Stomach (tissue), 9 donors: ENCODE data around the gene DNASE2. TPM values are rescaled to one million over a fixed set of nuclear protein-coding genes. Genes with fewer than 3 reads are reported as not detected.
"Not testable (repeated sequence)": the region's sequence is repeated elsewhere in the genome, so short reads cannot be mapped to it uniquely, and the experiment has no call there.

Experiments
- DNase-seq, 2 donors: peaks; one replicate each; pipeline versions ENCODE4 v3.0.0 to v3.0.0-alpha.2; 2013 to 2019
- H3K27ac ChIP-seq, 5 donors: fragments of 200-600 bp in 4 of 5; sonication (generic) in 4 of 5; one replicate each; pipeline ENCODE4 v1.5.1; 2013 to 2019; ENCODE audit warnings: mild to moderate bottlenecking in 1 of 5, moderate library complexity in 1 of 5
- H3K27me3 ChIP-seq, 3 donors: fragments of 200-600 bp; sonication (generic); one replicate each; pipeline ENCODE4 v1.5.1; 2017 to 2019; ENCODE audit warnings: mixed run types in 1 of 3
- H3K36me3 ChIP-seq, 4 donors: fragments of 200-600 bp; sonication (generic); 1 replicate in 3 of 4; 2 replicates in 1 of 4; pipeline ENCODE4 v1.5.1; 2016 to 2019
- H3K4me1 ChIP-seq, 4 donors: fragments of 200-600 bp; sonication (generic); one replicate each; pipeline ENCODE4 v1.5.1; 2016 to 2019
- H3K4me3 ChIP-seq, 4 donors: fragments of 200-600 bp; sonication (generic) in 3 of 4; one replicate each; pipeline ENCODE4 v1.5.1; 2016 to 2019; ENCODE audit warnings: mild to moderate bottlenecking in 1 of 4
- H3K9me3 ChIP-seq, 4 donors: fragments of 200-600 bp; sonication (generic); one replicate each; pipeline ENCODE4 v1.5.1; 2016 to 2019
- CTCF ChIP-seq, 7 experiments: fragments of 450-650 bp in 4 of 7; fragments of 200-600 bp in 3 of 7; sonication (generic) in 3 of 7; IDR thresholded peaks; one replicate each; pipeline ENCODE4 v1.5.1; 2016 to 2019; ENCODE audit warnings: antibody characterized with exemption in 7 of 7, control low read depth in 2 of 7, mild to moderate bottlenecking in 1 of 7
- EP300 ChIP-seq: sonication (generic); formaldehyde crosslinking; IDR thresholded peaks from one replicate; pipeline ENCODE4 v1.6.1; 2017; ENCODE audit warnings: antibody characterized with exemption
- POLR2A ChIP-seq, 4 donors: fragments of 450-650 bp; IDR thresholded peaks; one replicate each; pipeline ENCODE4 v1.6.1; 2016; ENCODE audit warnings: antibody characterized with exemption in 4 of 4, control low read depth in 2 of 4, mild to moderate bottlenecking in 1 of 4, moderate library complexity in 1 of 4
- POLR2AphosphoS5 ChIP-seq, 3 donors: sonication (generic); formaldehyde crosslinking; IDR thresholded peaks; one replicate each; pipeline ENCODE4 v1.6.1; 2016; ENCODE audit warnings: antibody characterized with exemption in 3 of 3
- WGBS, 5 donors: extraction: QIAGEN DNeasy Blood & Tissue Kit in 3 of 5; methylation state at CpG; one replicate each; pipeline versions ENCODE4 v1.1.5 to v1.1.7; 2013 to 2018; 5-methylcytosine and 5-hydroxymethylcytosine counted together
- intact Hi-C: fragments of 100-400 bp; cut with DNase I; formaldehyde crosslinking; loops from one replicate; pipeline ENCODE4 v1.15.1; 2023; ENCODE audit warnings: low total_unique reads
- polyA plus RNA-seq, 3 donors: library from polyadenylated mRNA; stranded (reverse); fragments of 200-250 nt; gene quantifications; one replicate each; pipeline ENCODE4 v1.2.3, GENCODE V29; 2013
- total RNA-seq, 5 donors: library from RNA; depleted of rRNA; stranded (reverse); fragments of >200 nt; gene quantifications; one replicate each; pipeline versions ENCODE4 v1.1.0 to v1.2.3, GENCODE V29; 2014 to 2016
- donor health status: healthy with polysubstance abuse.
- donor health status: Bipolar disorder and iron deficiency.
- donor health status: healthy.

DNASE2 gene
- total and polyA plus RNA-seq, 8 donors: 9.0 to 53.1 (median 25.6) TPM

GRCh38 chr19:12893582-12893981 is 12.3 kb upstream of the DNASE2 start:
- H3K4me1 ChIP-seq: peaks cover 15 to 25% (median 20%) of the 10 kb centered on the region in 4 donors
- H3K27ac ChIP-seq: no peak overlapping the region
- H3K4me3 ChIP-seq: no peak overlapping the region
- H3K27me3 ChIP-seq: no peaks in the 10 kb centered on the region
- intact Hi-C loops: no loop called here
- H3K36me3 ChIP-seq: peaks cover 24 to 57% (median 52%) of the 10 kb centered on the region in 4 donors
- H3K9me3 ChIP-seq: no peaks in the 10 kb centered on the region
- DNase-seq: no peak
- 89 to 100% (median 94%) methylated on average over 3 to 5 of the region's 5 CpGs for whole genome bisulfite sequencing, 5 donors
- TF ChIP-seq EP300 (no peak), POLR2A (IDR thresholded peaks at IDR 0.05) (no peak), POLR2AphosphoS5 (IDR thresholded peaks at IDR 0.05) (no peak), CTCF (IDR thresholded peaks at IDR 0.05) (no peak)

- no peak for TF ChIP-seq EP300
- no peak for TF ChIP-seq POLR2A (IDR thresholded peaks at IDR 0.05)
- TF ChIP-seq POLR2AphosphoS5 (IDR thresholded peaks at IDR 0.05): no peak
- no peak for TF ChIP-seq CTCF (IDR thresholded peaks at IDR 0.05)
- WGBS, 5 donors: 6 to 7% (median 7%) methylated on average over 22 to 26 of the region's 26 CpGs
- Histone ChIP-seq H3K4me1 (peaks cover 15 to 25% (median 20%) of the 10 kb centered on the region in 4 donors), H3K27me3 (no peaks in the 10 kb centered on the region), H3K4me3 (peak overlapping the region; percentile 82 to 99 (median 93)), H3K9me3 (no peaks in the 10 kb centered on the region), H3K36me3 (peaks cover 24 to 37% (median 33%) of the 10 kb centered on the region in 4 donors), H3K27ac (peak overlapping the region in 4 of 5 donors; percentile 85 to 91 (median 87))
- DNase-seq: no peak
- intact Hi-C loops: no loop called here
These were observed 10.3 kb upstream of the DNASE2 start for GRCh38 chr19:12891553-12892021.

GRCh38 chr19:12890787-12891552 is 9.7 kb upstream of the DNASE2 start, which contains the start of gene GCDH:
GCDH (plus strand) TSS chr19:12891160; CDS start chr19:12891305, 145 bp downstream.
- Histone ChIP-seq H3K36me3 (peaks cover 18 to 31% (median 26%) of the 10 kb centered on the region in 4 donors), H3K27me3 (peaks cover 0 to 5% (median 3%) of the 10 kb centered on the region in 3 donors), H3K9me3 (no peaks in the 10 kb centered on the region), H3K4me1 (peaks cover 18 to 28% (median 22%) of the 10 kb centered on the region in 4 donors), H3K4me3 (peak within 1 kb of the TSS; percentile 82 to 99 (median 93)), H3K27ac (peak within 1 kb of the TSS; percentile 78 to 91 (median 86))
- TF ChIP-seq POLR2AphosphoS5 (IDR thresholded peaks at IDR 0.05) (peak; percentile 58 to 95 (median 94)), CTCF (IDR thresholded peaks at IDR 0.05) (peak in 1 of 7 experiments; percentile 8), POLR2A (IDR thresholded peaks at IDR 0.05) (peak in 2 of 4 donors; percentile 73 to 79), EP300 (no peak)
- DNase-seq: peak; percentile 98 to 99
- 0 to 1% (median 0%) methylated on average over 36 to 49 of the region's 49 CpGs for WGBS, 5 donors
- intact Hi-C loops: no loop called here

- DNase-seq, intact Hi-C loops, H3K9me3 ChIP-seq: not testable (repeated sequence)
- peaks cover 0 to 12% (median 7%) of the 10 kb centered on the region in 3 donors for H3K27me3 ChIP-seq
- peaks cover 24 to 34% (median 29%) of the 10 kb centered on the region in 4 donors for H3K4me1 ChIP-seq
- H3K27ac ChIP-seq: peak overlapping the region; percentile 69 to 91 (median 85)
- peaks cover 15 to 26% (median 23%) of the 10 kb centered on the region in 4 donors for H3K36me3 ChIP-seq
- WGBS, 5 donors: 26 to 38% (median 32%) methylated on average over 10 of the region's 10 CpGs
- peak overlapping the region; percentile 18 to 99 (median 88) for H3K4me3 ChIP-seq
These were observed 9.1 kb upstream of the DNASE2 start for GRCh38 chr19:12890299-12890786.
